ENCODE measurements around the gene STPG3.
"Not testable (repeated sequence)": the region's sequence is repeated elsewhere in the genome, so short reads cannot be mapped to it uniquely, and the experiment has no call there.

The STPG3 gene

GRCh38 chr9:137247135-137247915, 3.8 kb upstream of the STPG3 start:
- no peak for FAIRE-seq

GRCh38 chr9:137247916-137248175, 3.2 kb upstream of the STPG3 start:
- FAIRE-seq: no peak

GRCh38 chr9:137250329-137251193, 525 bp upstream of the STPG3 start:
- FAIRE-seq: no peak

GRCh38 chr9:137251490-137252268, 593 bp downstream of the STPG3 start:
- FAIRE-seq: no peak

GRCh38 chr9:137252555-137253506, 1.7 kb downstream of the STPG3 start:
- no peak for FAIRE-seq

- no peak for FAIRE-seq
These were observed 2.9 kb downstream of the STPG3 start for GRCh38 chr9:137253717-137254623.

- no peak for FAIRE-seq
These were observed 3.8 kb downstream of the STPG3 start, which contains the start of gene NELFB for GRCh38 chr9:137254624-137255447. Gene NELFB (plus strand): TSS chr9:137255327.

- no peak for FAIRE-seq
These were observed 4.5 kb downstream of the STPG3 start for GRCh38 chr9:137255448-137256114.

- FAIRE-seq: no peak
These were observed 5.3 kb downstream of the STPG3 start for GRCh38 chr9:137256362-137256761.

- no peak for FAIRE-seq
These were observed 5.8 kb downstream of the STPG3 start for GRCh38 chr9:137256856-137257255.

GRCh38 chr9:137262173-137262908, 11.3 kb downstream of the STPG3 start:
- not testable (repeated sequence) for FAIRE-seq

GRCh38 chr9:137262909-137263285, 11.8 kb downstream of the STPG3 start:
- FAIRE-seq: no peak

- FAIRE-seq: no peak
These were observed 12.4 kb downstream of the STPG3 start for GRCh38 chr9:137263506-137263905.

- FAIRE-seq: no peak
These were observed 13.0 kb downstream of the STPG3 start for GRCh38 chr9:137264067-137264466.

- FAIRE-seq: no peak
These were observed 14.5 kb downstream of the STPG3 start for GRCh38 chr9:137265496-137266161.

GRCh38 chr9:137266162-137266527, 15.1 kb downstream of the STPG3 start:
- no peak for FAIRE-seq

GRCh38 chr9:137266585-137267453, 15.7 kb downstream of the STPG3 start:
- FAIRE-seq: no peak
